K562 (cell line): Measurements from ENCODE around the gene MZB1. TPM values are rescaled to one million over a fixed set of nuclear protein-coding genes. Genes with fewer than 3 reads are reported as not detected.

Experiments used
- ADNP ChIP-seq: fragments of 200-800 bp; sonication (Bioruptor generic); IDR thresholded peaks from 2 replicates; pipeline ENCODE4 v1.6.1; 2016; ENCODE audit warnings: missing genetic modification characterization, missing compliant biosample characterization
- ATF4 ChIP-seq: fragments of 450-650 bp; formaldehyde crosslinking; IDR thresholded peaks from 2 replicates; pipeline ENCODE4 v1.4.0; 2022; ENCODE audit warnings: mild to moderate bottlenecking, moderate library complexity
- CC2D1A ChIP-seq: fragments of 450-650 bp; IDR thresholded peaks from 2 replicates; pipeline ENCODE4 v1.6.1; 2017; ENCODE audit warnings: mild to moderate bottlenecking
- CCNT2 ChIP-seq: IDR thresholded peaks from 2 replicates; pipeline ENCODE4 v1.6.1; 2011; ENCODE audit warnings: borderline replicate concordance, low read depth, mild to moderate bottlenecking, moderate library complexity, mixed read lengths, low read length; ENCODE audit not compliant: insufficient read length; ENCODE audit errors: extremely low read depth
- CHD1 ChIP-seq: fragments of 200-600 bp; sonication (generic); IDR thresholded peaks from one replicate; pipeline ENCODE4 v1.6.1; 2012; ENCODE audit warnings: mild to moderate bottlenecking, moderate library complexity, low read length, inconsistent platforms
- GABPB1 ChIP-seq: sonication (generic); formaldehyde crosslinking; IDR thresholded peaks from 2 replicates; pipeline ENCODE4 v1.8.0; 2022; ENCODE audit warnings: mild to moderate bottlenecking, missing genetic modification reagents
- HDGF ChIP-seq: fragments of 450-650 bp; IDR thresholded peaks from 2 replicates; pipeline ENCODE4 v1.6.1; 2016
- KDM2B ChIP-seq: fragments of 250-450 bp; sonication (Bioruptor Pico); IDR thresholded peaks from 2 replicates; pipeline ENCODE4 v1.8.0; 2021; ENCODE audit warnings: mild to moderate bottlenecking, moderate library complexity
- MTA2 ChIP-seq: fragments of 450-650 bp; IDR thresholded peaks from 2 replicates; pipeline ENCODE4 v1.6.1; 2016; ENCODE audit warnings: low read depth
- NKRF ChIP-seq: fragments of 450-650 bp; IDR thresholded peaks from 2 replicates; pipeline ENCODE4 v1.6.1; 2016; ENCODE audit warnings: borderline replicate concordance
- NR1H2 ChIP-seq: sonication (generic); formaldehyde crosslinking; IDR thresholded peaks from 2 replicates; pipeline ENCODE4 v1.4.0; 2020; ENCODE audit warnings: mild to moderate bottlenecking, missing genetic modification reagents
- RBBP5 ChIP-seq: fragments of 200-600 bp; sonication (generic); IDR thresholded peaks from 2 replicates; pipeline ENCODE4 v1.6.1; 2012; ENCODE audit warnings: borderline replicate concordance, mild to moderate bottlenecking, low read length, control low read depth, inconsistent platforms; ENCODE audit not compliant: insufficient read depth, poor library complexity, severe bottlenecking
- SMARCA5 ChIP-seq: fragments of 450-650 bp; IDR thresholded peaks from 2 replicates; pipeline ENCODE4 v1.6.1; 2016
- SREBF2 ChIP-seq: sonication (generic); formaldehyde crosslinking; IDR thresholded peaks from 2 replicates; pipeline ENCODE4 v1.4.0; 2020; ENCODE audit warnings: mild to moderate bottlenecking, missing genetic modification reagents
- TGIF2 ChIP-seq: sonication (generic); formaldehyde crosslinking; IDR thresholded peaks from 2 replicates; pipeline ENCODE4 v1.8.1; 2022; ENCODE audit warnings: mild to moderate bottlenecking, missing genetic modification reagents, moderate library complexity
- THAP12 ChIP-seq: fragments of 250-450 bp; sonication (Bioruptor Pico); IDR thresholded peaks from 2 replicates; pipeline ENCODE4 v1.9.0; 2021; ENCODE audit warnings: mild to moderate bottlenecking, inconsistent platforms
- XRCC4 ChIP-seq: IDR thresholded peaks from one replicate; pipeline ENCODE4 v1.6.1; 2011; ENCODE audit not compliant: insufficient read depth, insufficient read length; ENCODE audit errors: extremely low read depth
- ZBTB5 ChIP-seq: fragments of 450-650 bp; IDR thresholded peaks from 2 replicates; pipeline ENCODE4 v1.6.1; 2017; ENCODE audit warnings: antibody characterized with exemption
- ZNF224 ChIP-seq: sonication (generic); formaldehyde crosslinking; IDR thresholded peaks from 2 replicates; pipeline ENCODE4 v1.8.0; 2022; ENCODE audit warnings: mild to moderate bottlenecking, missing genetic modification reagents
- ZNF511 ChIP-seq: sonication (generic); formaldehyde crosslinking; IDR thresholded peaks from 2 replicates; pipeline ENCODE4 v1.8.0; 2022; ENCODE audit warnings: mild to moderate bottlenecking, missing genetic modification reagents
- polyA plus RNA-seq, 8 experiments: library from polyadenylated mRNA; depleted of rRNA in 4 of 8; stranded (reverse) in 5 of 8; unstranded in 3 of 8; fragments of >200 nt; fragmentation: Nextera tagmentation in 2 of 8; fragmentation: Illumina TruSeq in 1 of 8; extraction: Ambion mirVana in 2 of 8; extraction: Trizol in 1 of 8; gene quantifications; 2 replicates each; pipeline versions ENCODE4 v1.2.1 to v1.2.3, GENCODE V29; 2011 to 2014; ENCODE audit warnings: inconsistent platforms in 1 of 8, missing spikeins in 1 of 8
- total RNA-seq, 7 experiments: library from RNA; depleted of rRNA in 6 of 7; stranded (reverse); fragments of >200 nt in 6 of 7; fragmentation: Illumina TruSeq in 2 of 7; extraction: Trizol in 2 of 7; gene quantifications; 2 replicates each; pipeline versions ENCODE4 v1.2.1 to v1.2.3, GENCODE V29; 2011 to 2021; ENCODE audit warnings: low replicate concordance in 1 of 7

The MZB1 gene
- total and polyA plus RNA-seq, 9 of the 15 experiments (the other 6 are each of a cell fraction or from before 2014, with no cell fraction given), result 0.13 to 0.31 TPM; not detected in 7

- TF ChIP-seq NR1H2 (no peak), ZNF224 (CRISPR knock-in tag) (no peak), TGIF2 (no peak), CCNT2 (no peak), KDM2B (CRISPR knock-in tag) (no peak), CHD1 (no peak), THAP12 (CRISPR knock-in tag) (no peak), NKRF (no peak), SREBF2 (CRISPR knock-in tag) (no peak), RBBP5 (peak; percentile 11), SMARCA5 (no peak), GABPB1 (CRISPR knock-in tag) (no peak), XRCC4 (no peak), ADNP (tag) (no peak), CC2D1A (no peak), ZBTB5 (no peak), HDGF (no peak), ZNF511 (CRISPR knock-in tag) (no peak), MTA2 (no peak), ATF4 (CRISPR knock-in tag) (no peak)
Observed at GRCh38 chr5:139385061-139386049, 4.4 kb downstream of the MZB1 start (continued).
